ENCODE measurements around the gene FTL.
A peak's percentile ranks its signal among the peaks of the same experiment; 100 is the strongest.

Gene FTL

GRCh38 chr19:48928164-48929025 lies 36.7 kb upstream of the FTL start:
- Histone ChIP-seq H3K9me3 (ENCODE audit: low read length) (no peaks in the 10 kb centered on the region), H3K36me3 (ENCODE audit: insufficient read depth, low read length) (no peaks in the 10 kb centered on the region), H2AFZ (ENCODE audit: low read depth, low read length) (no peak overlapping the region), H3K27me3 (ENCODE audit: insufficient read depth, low read length) (peaks cover 3% of the 10 kb centered on the region), H3K4me1 (ENCODE audit: insufficient read depth, low read length) (peaks cover 7% of the 10 kb centered on the region), H3K4me3 (ENCODE audit: low read length) (no peak overlapping the region)

GRCh38 chr19:48933382-48933932 lies 31.7 kb upstream of the FTL start, which contains the start of gene DHDH:
Gene DHDH (plus strand): TSS chr19:48933699. CDS start chr19:48933722, 23 bp downstream.
- no peaks in the 10 kb centered on the region for H3K36me3 ChIP-seq (ENCODE audit: insufficient read depth, low read length)
- peak within 1 kb of the TSS; percentile 44 for H3K4me3 ChIP-seq (ENCODE audit: low read length)
- no peaks in the 10 kb centered on the region for H3K9me3 ChIP-seq (ENCODE audit: low read length)
- peaks cover 15% of the 10 kb centered on the region for H3K4me1 ChIP-seq (ENCODE audit: insufficient read depth, low read length)
- peak within 1 kb of the TSS; percentile 74 for H2AFZ ChIP-seq (ENCODE audit: low read depth, low read length)
- peaks cover 3% of the 10 kb centered on the region for H3K27me3 ChIP-seq (ENCODE audit: insufficient read depth, low read length)

GRCh38 chr19:48934837-48935236 lies 30.3 kb upstream of the FTL start:
- Histone ChIP-seq H2AFZ (ENCODE audit: low read depth, low read length) (no peak overlapping the region), H3K4me3 (ENCODE audit: low read length) (no peak overlapping the region), H3K4me1 (ENCODE audit: insufficient read depth, low read length) (peaks cover 15% of the 10 kb centered on the region), H3K27me3 (ENCODE audit: insufficient read depth, low read length) (peaks cover 3% of the 10 kb centered on the region), H3K9me3 (ENCODE audit: low read length) (no peaks in the 10 kb centered on the region), H3K36me3 (ENCODE audit: insufficient read depth, low read length) (no peaks in the 10 kb centered on the region)

GRCh38 chr19:48935864-48936263 lies 29.2 kb upstream of the FTL start:
- Histone ChIP-seq H3K4me1 (ENCODE audit: insufficient read depth, low read length) (peaks cover 15% of the 10 kb centered on the region), H3K4me3 (ENCODE audit: low read length) (no peak overlapping the region), H2AFZ (ENCODE audit: low read depth, low read length) (no peak overlapping the region), H3K27me3 (ENCODE audit: insufficient read depth, low read length) (peaks cover 3% of the 10 kb centered on the region), H3K36me3 (ENCODE audit: insufficient read depth, low read length) (no peaks in the 10 kb centered on the region), H3K9me3 (ENCODE audit: low read length) (no peaks in the 10 kb centered on the region)

- Histone ChIP-seq H3K4me3 (ENCODE audit: low read length) (no peak overlapping the region), H2AFZ (ENCODE audit: low read depth, low read length) (no peak overlapping the region), H3K27me3 (ENCODE audit: insufficient read depth, low read length) (no peaks in the 10 kb centered on the region), H3K36me3 (ENCODE audit: insufficient read depth, low read length) (no peaks in the 10 kb centered on the region), H3K4me1 (ENCODE audit: insufficient read depth, low read length) (peaks cover 9% of the 10 kb centered on the region), H3K9me3 (ENCODE audit: low read length) (no peaks in the 10 kb centered on the region)
These were observed 26.9 kb upstream of the FTL start for GRCh38 chr19:48938256-48938655.

- Histone ChIP-seq H3K4me1 (ENCODE audit: insufficient read depth, low read length) (peaks cover 4% of the 10 kb centered on the region), H3K9me3 (ENCODE audit: low read length) (no peaks in the 10 kb centered on the region), H2AFZ (ENCODE audit: low read depth, low read length) (no peak overlapping the region), H3K36me3 (ENCODE audit: insufficient read depth, low read length) (no peaks in the 10 kb centered on the region), H3K27me3 (ENCODE audit: insufficient read depth, low read length) (no peaks in the 10 kb centered on the region), H3K4me3 (ENCODE audit: low read length) (no peak overlapping the region)
These were observed 24.2 kb upstream of the FTL start for GRCh38 chr19:48940902-48941301.

GRCh38 chr19:48943081-48943480 lies 22.0 kb upstream of the FTL start:
- H2AFZ ChIP-seq (ENCODE audit: low read depth, low read length): no peak overlapping the region
- no peaks in the 10 kb centered on the region for H3K36me3 ChIP-seq (ENCODE audit: insufficient read depth, low read length)
- peaks cover 5% of the 10 kb centered on the region for H3K9me3 ChIP-seq (ENCODE audit: low read length)
- no peak overlapping the region for H3K4me3 ChIP-seq (ENCODE audit: low read length)
- peaks cover 4% of the 10 kb centered on the region for H3K4me1 ChIP-seq (ENCODE audit: insufficient read depth, low read length)
- H3K27me3 ChIP-seq (ENCODE audit: insufficient read depth, low read length): no peaks in the 10 kb centered on the region

GRCh38 chr19:48945415-48945814 lies 19.7 kb upstream of the FTL start:
- Histone ChIP-seq H3K27me3 (ENCODE audit: insufficient read depth, low read length) (no peaks in the 10 kb centered on the region), H3K9me3 (ENCODE audit: low read length) (peaks cover 7% of the 10 kb centered on the region), H2AFZ (ENCODE audit: low read depth, low read length) (no peak overlapping the region), H3K4me3 (ENCODE audit: low read length) (no peak overlapping the region), H3K4me1 (ENCODE audit: insufficient read depth, low read length) (peaks cover 4% of the 10 kb centered on the region), H3K36me3 (ENCODE audit: insufficient read depth, low read length) (no peaks in the 10 kb centered on the region)

GRCh38 chr19:48945817-48946216 lies 19.3 kb upstream of the FTL start:
- Histone ChIP-seq H3K4me1 (ENCODE audit: insufficient read depth, low read length) (peaks cover 4% of the 10 kb centered on the region), H2AFZ (ENCODE audit: low read depth, low read length) (no peak overlapping the region), H3K9me3 (ENCODE audit: low read length) (peaks cover 7% of the 10 kb centered on the region), H3K27me3 (ENCODE audit: insufficient read depth, low read length) (no peaks in the 10 kb centered on the region), H3K36me3 (ENCODE audit: insufficient read depth, low read length) (no peaks in the 10 kb centered on the region), H3K4me3 (ENCODE audit: low read length) (no peak overlapping the region)

- H3K9me3 ChIP-seq (ENCODE audit: low read length): peaks cover 7% of the 10 kb centered on the region
- no peaks in the 10 kb centered on the region for H3K36me3 ChIP-seq (ENCODE audit: insufficient read depth, low read length)
- no peaks in the 10 kb centered on the region for H3K27me3 ChIP-seq (ENCODE audit: insufficient read depth, low read length)
- peaks cover 4% of the 10 kb centered on the region for H3K4me1 ChIP-seq (ENCODE audit: insufficient read depth, low read length)
- H3K4me3 ChIP-seq (ENCODE audit: low read length): no peak overlapping the region
- no peak overlapping the region for H2AFZ ChIP-seq (ENCODE audit: low read depth, low read length)
These were observed 18.4 kb upstream of the FTL start for GRCh38 chr19:48946463-48947257.

GRCh38 chr19:48947258-48947542 lies 17.9 kb upstream of the FTL start:
- Histone ChIP-seq H3K4me1 (ENCODE audit: insufficient read depth, low read length) (peaks cover 4% of the 10 kb centered on the region), H3K36me3 (ENCODE audit: insufficient read depth, low read length) (no peaks in the 10 kb centered on the region), H3K9me3 (ENCODE audit: low read length) (peaks cover 7% of the 10 kb centered on the region), H3K4me3 (ENCODE audit: low read length) (no peak overlapping the region), H3K27me3 (ENCODE audit: insufficient read depth, low read length) (no peaks in the 10 kb centered on the region), H2AFZ (ENCODE audit: low read depth, low read length) (no peak overlapping the region)

GRCh38 chr19:48950159-48950558 lies 14.9 kb upstream of the FTL start:
- H3K9me3 ChIP-seq (ENCODE audit: low read length): peaks cover 7% of the 10 kb centered on the region
- H3K27me3 ChIP-seq (ENCODE audit: insufficient read depth, low read length): no peaks in the 10 kb centered on the region
- no peak overlapping the region for H3K4me3 ChIP-seq (ENCODE audit: low read length)
- no peaks in the 10 kb centered on the region for H3K36me3 ChIP-seq (ENCODE audit: insufficient read depth, low read length)
- H3K4me1 ChIP-seq (ENCODE audit: insufficient read depth, low read length): peaks cover 3% of the 10 kb centered on the region
- H2AFZ ChIP-seq (ENCODE audit: low read depth, low read length): no peak overlapping the region

GRCh38 chr19:48950830-48951519 lies 14.1 kb upstream of the FTL start:
- Histone ChIP-seq H3K4me3 (ENCODE audit: low read length) (no peak overlapping the region), H3K4me1 (ENCODE audit: insufficient read depth, low read length) (peaks cover 11% of the 10 kb centered on the region), H3K36me3 (ENCODE audit: insufficient read depth, low read length) (no peaks in the 10 kb centered on the region), H2AFZ (ENCODE audit: low read depth, low read length) (no peak overlapping the region), H3K27me3 (ENCODE audit: insufficient read depth, low read length) (no peaks in the 10 kb centered on the region), H3K9me3 (ENCODE audit: low read length) (peaks cover 7% of the 10 kb centered on the region)

All from neuron (in vitro differentiated cells).